ENCODE measurements around the gene CARF. TPM values are rescaled to one million over a fixed set of nuclear protein-coding genes. Genes with fewer than 3 reads are reported as not detected.

The CARF gene
- total RNA-seq, 1 experiment from 2014 or later: 5.8 TPM

DNA sequence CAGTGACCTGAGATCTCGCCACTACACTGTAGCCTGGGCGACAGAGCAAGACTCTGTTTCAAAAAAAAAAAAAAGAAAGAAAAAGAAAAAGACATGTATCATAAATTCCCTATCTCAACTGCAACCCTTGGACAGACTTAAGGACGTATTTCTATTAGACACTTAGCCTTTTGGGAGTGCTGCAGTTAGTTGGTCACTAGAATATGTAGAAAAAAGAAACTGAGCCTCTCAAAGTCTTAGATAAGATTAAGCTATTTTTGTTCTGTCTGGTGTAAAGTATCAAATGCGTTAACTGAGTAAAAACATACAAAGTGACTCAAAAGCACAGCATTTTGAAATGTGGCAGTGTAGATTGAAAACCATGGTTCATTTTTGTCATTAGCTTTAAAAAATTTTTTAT lies 109.9 kb downstream of the CARF start:
- CTCF ChIA-PET: interaction anchor here (0.7 kb wide), 1 partner anchor 203 kb away, joined by 5 read pairs; no protein-coding TSS in a partner anchor
- H3K27ac Mint-ChIP-seq (ENCODE audit: unreplicated experiment): no peak overlapping the region

GRCh38 chr2:203022751-203023150 lies 110.7 kb downstream of the CARF start:
- intact Hi-C loops (cut with micrococcal nuclease; ENCODE audit: unreplicated experiment): no loop called here
- no peak for DNase-seq
- CTCF ChIA-PET: interaction anchor here (0.6 kb wide), 1 partner anchor 61 kb away, joined by 5 read pairs; no protein-coding TSS in a partner anchor
- Mint-ChIP-seq H3K36me3 (ENCODE audit: insufficient read depth, unreplicated experiment) (peaks cover 7% of the 10 kb centered on the region), H3K27ac (ENCODE audit: unreplicated experiment) (no peak overlapping the region), H3K27me3 (ENCODE audit: unreplicated experiment) (no peaks in the 10 kb centered on the region), H3K4me3 (ENCODE audit: low read depth, unreplicated experiment) (no peak overlapping the region), H3K4me1 (ENCODE audit: low read depth, unreplicated experiment) (peaks cover 20% of the 10 kb centered on the region), H3K9me3 (ENCODE audit: low read depth, unreplicated experiment) (no peaks in the 10 kb centered on the region)
- no peak for TF ChIP-seq CTCF (IDR thresholded peaks at IDR 0.05; ENCODE audit: unreplicated experiment)
- no TSS peak for BruUV-seq (replicated peaks)

More for the DNA sequence above, 109.9 kb downstream of the CARF start:
- Mint-ChIP-seq H3K9me3 (ENCODE audit: low read depth, unreplicated experiment) (no peaks in the 10 kb centered on the region), H3K36me3 (ENCODE audit: insufficient read depth, unreplicated experiment) (peaks cover 7% of the 10 kb centered on the region), H3K4me1 (ENCODE audit: low read depth, unreplicated experiment) (peaks cover 20% of the 10 kb centered on the region), H3K27me3 (ENCODE audit: unreplicated experiment) (no peaks in the 10 kb centered on the region), H3K4me3 (ENCODE audit: low read depth, unreplicated experiment) (no peak overlapping the region)
- intact Hi-C loops (cut with micrococcal nuclease; ENCODE audit: unreplicated experiment): no loop called here
- no peak for TF ChIP-seq CTCF (IDR thresholded peaks at IDR 0.05; ENCODE audit: unreplicated experiment)
- no peak for DNase-seq
- no TSS peak for BruUV-seq (replicated peaks)

DNA sequence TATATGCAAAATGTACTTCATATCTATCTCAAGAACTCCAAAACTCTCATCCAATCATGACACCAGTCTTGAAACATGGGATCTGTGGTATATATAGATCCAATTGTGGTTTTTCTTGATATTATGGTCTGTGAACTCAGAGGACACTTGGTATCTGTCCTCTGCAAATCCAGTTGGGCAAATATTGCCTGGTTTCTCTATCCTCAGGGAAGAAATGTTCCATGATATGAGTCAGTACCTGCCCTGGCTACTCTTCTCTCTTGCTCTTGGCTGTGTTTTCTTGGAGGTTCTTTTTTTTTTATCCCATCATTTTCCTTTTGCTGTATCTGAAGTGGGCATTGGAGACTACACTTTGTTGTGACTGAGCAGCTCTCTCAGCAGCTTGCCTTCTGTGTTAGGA lies 113.5 kb downstream of the CARF start:
- intact Hi-C loops (cut with micrococcal nuclease; ENCODE audit: unreplicated experiment): no loop called here
- no peak for TF ChIP-seq CTCF (IDR thresholded peaks at IDR 0.05; ENCODE audit: unreplicated experiment)
- CTCF ChIA-PET: no interaction called here
- H3K4me1 Mint-ChIP-seq (ENCODE audit: low read depth, unreplicated experiment): no peaks in the 10 kb centered on the region
- BruUV-seq (replicated peaks): no TSS peak
- no peaks in the 10 kb centered on the region for H3K9me3 Mint-ChIP-seq (ENCODE audit: low read depth, unreplicated experiment)
- no peak for DNase-seq
- no peaks in the 10 kb centered on the region for H3K36me3 Mint-ChIP-seq (ENCODE audit: insufficient read depth, unreplicated experiment)
- no peaks in the 10 kb centered on the region for H3K27me3 Mint-ChIP-seq (ENCODE audit: unreplicated experiment)
- H3K4me3 Mint-ChIP-seq (ENCODE audit: low read depth, unreplicated experiment): no peak overlapping the region
- no peak overlapping the region for H3K27ac Mint-ChIP-seq (ENCODE audit: unreplicated experiment)

DNA sequence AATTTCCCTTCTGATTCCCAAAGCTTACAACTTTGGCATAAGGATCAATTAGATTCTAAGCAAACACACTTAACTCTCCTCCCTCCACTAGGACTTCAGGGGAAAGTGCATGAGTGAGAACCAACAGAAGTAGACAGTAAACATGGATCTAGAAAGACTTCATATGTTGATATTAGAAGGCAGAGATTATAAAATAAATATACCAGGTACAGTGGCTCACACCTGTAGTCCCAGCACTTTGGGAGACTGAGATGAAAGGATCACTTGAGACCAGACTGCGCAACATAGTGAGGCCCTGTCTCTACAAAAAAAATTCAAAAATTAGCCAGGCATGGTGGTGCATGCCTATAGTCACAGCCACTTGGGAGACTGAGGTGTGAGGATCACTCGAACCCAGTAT lies 118.5 kb downstream of the CARF start:
- CTCF ChIA-PET: interaction anchor here (1.2 kb wide), 1 partner anchor 15 kb away, joined by 3 read pairs; no protein-coding TSS in a partner anchor
- intact Hi-C loops (cut with micrococcal nuclease; ENCODE audit: unreplicated experiment): no loop called here
- Mint-ChIP-seq H3K4me1 (ENCODE audit: low read depth, unreplicated experiment) (no peaks in the 10 kb centered on the region), H3K27me3 (ENCODE audit: unreplicated experiment) (no peaks in the 10 kb centered on the region), H3K9me3 (ENCODE audit: low read depth, unreplicated experiment) (no peaks in the 10 kb centered on the region), H3K36me3 (ENCODE audit: insufficient read depth, unreplicated experiment) (no peaks in the 10 kb centered on the region), H3K27ac (ENCODE audit: unreplicated experiment) (no peak overlapping the region), H3K4me3 (ENCODE audit: low read depth, unreplicated experiment) (no peak overlapping the region)
- no TSS peak for BruUV-seq (replicated peaks)
- no peak for TF ChIP-seq CTCF (IDR thresholded peaks at IDR 0.05; ENCODE audit: unreplicated experiment)
- DNase-seq: no peak
